Loucy (cell line): ENCODE results near the gene PEBP1.

Experiments used
- H2AFZ ChIP-seq: fragments of 200-600 bp; sonication (generic); 2 replicates; pipeline ENCODE4 v1.6.0; 2016; ENCODE audit warnings: antibody characterized with exemption, mild to moderate bottlenecking, low read length, moderate library complexity
- H3F3A ChIP-seq: fragments of 200-600 bp; 2 replicates; pipeline ENCODE4 v1.6.0; 2016; ENCODE audit warnings: antibody characterized with exemption, low read depth, mild to moderate bottlenecking
- H3K27me3 ChIP-seq: fragments of 200-600 bp; sonication (generic); 2 replicates; pipeline ENCODE4 v1.6.1; 2014; ENCODE audit warnings: low read length, mild to moderate bottlenecking; ENCODE audit not compliant: insufficient read depth, poor library complexity, severe bottlenecking
- H3K36me3 ChIP-seq: fragments of 200-600 bp; sonication (generic); 2 replicates; pipeline ENCODE4 v1.6.1; 2016; ENCODE audit warnings: low read length; ENCODE audit not compliant: insufficient read depth
- H3K4me1 ChIP-seq: fragments of 200-600 bp; sonication (generic); 2 replicates; pipeline ENCODE4 v1.5.1; 2014; ENCODE audit warnings: low read length, mild to moderate bottlenecking; ENCODE audit not compliant: insufficient read depth, poor library complexity, severe bottlenecking
- H3K4me2 ChIP-seq: fragments of 200-600 bp; sonication (generic); 2 replicates; pipeline ENCODE4 v1.6.0; 2014; ENCODE audit warnings: antibody characterized with exemption, low read length, low read depth, mild to moderate bottlenecking; ENCODE audit not compliant: poor library complexity, severe bottlenecking
- H3K4me3 ChIP-seq: fragments of 200-600 bp; sonication (generic); 2 replicates; pipeline ENCODE4 v1.5.1; 2014; ENCODE audit warnings: low read length, mild to moderate bottlenecking, mixed read lengths; ENCODE audit not compliant: poor library complexity, severe bottlenecking
- H3K79me2 ChIP-seq: fragments of 200-600 bp; sonication (generic); 2 replicates; pipeline ENCODE4 v1.6.1; 2014; ENCODE audit warnings: low read length; ENCODE audit not compliant: insufficient read depth
- H3K9ac ChIP-seq: fragments of 200-600 bp; sonication (generic); 2 replicates; pipeline ENCODE4 v1.6.0; 2014; ENCODE audit warnings: mild to moderate bottlenecking, low read depth, low read length, moderate library complexity; ENCODE audit not compliant: poor library complexity, severe bottlenecking
- H3K9me2 ChIP-seq: fragments of 200-600 bp; sonication (generic); replicated peaks from 2 replicates; pipeline ENCODE4 v1.6.1; 2016; ENCODE audit warnings: low read depth, low read length, mixed read lengths
- H3K9me3 ChIP-seq: fragments of 200-600 bp; sonication (generic); 2 replicates; pipeline ENCODE4 v1.6.1; 2014; ENCODE audit warnings: mild to moderate bottlenecking, antibody characterized with exemption, low read length, low read depth; ENCODE audit not compliant: insufficient read depth
- H4K20me1 ChIP-seq: fragments of 200-600 bp; sonication (generic); 2 replicates; pipeline ENCODE4 v1.6.0; 2014; ENCODE audit warnings: antibody characterized with exemption, low read length, mild to moderate bottlenecking; ENCODE audit not compliant: insufficient read depth, poor library complexity, severe bottlenecking
- CTCF ChIP-seq: fragments of 200-600 bp; sonication (generic); conservative IDR thresholded peaks from 2 replicates; pipeline ENCODE4 v1.5.1; 2014; ENCODE audit warnings: mild to moderate bottlenecking, antibody characterized with exemption, low read length
- EZH2phosphoT487 ChIP-seq: fragments of 200-600 bp; IDR thresholded peaks from 2 replicates; pipeline ENCODE4 v1.6.1; 2018; ENCODE audit warnings: antibody characterized with exemption, mild to moderate bottlenecking, moderate library complexity, borderline replicate concordance

PEBP1 gene

GRCh38 chr12:118164798-118165486 is 29.0 kb downstream of the PEBP1 start:
- H3K27me3 ChIP-seq, result no peaks in the 10 kb centered on the region
- no peak overlapping the region for H3K4me3 ChIP-seq
- TF ChIP-seq CTCF (peak; percentile 62), EZH2phosphoT487 (no peak)
- no peaks in the 10 kb centered on the region for H3K79me2 ChIP-seq
- no peaks in the 10 kb centered on the region for H3K4me1 ChIP-seq
- no peaks in the 10 kb centered on the region for H3K9me3 ChIP-seq
- peaks cover 74% of the 10 kb centered on the region; the same call in 1 of the 2 replicates for H3K36me3 ChIP-seq
- H2AFZ ChIP-seq, result no peak overlapping the region
- H3K9me2 ChIP-seq, result no peaks in the 10 kb centered on the region
- H4K20me1 ChIP-seq, result no peaks in the 10 kb centered on the region
- no peak overlapping the region for H3K9ac ChIP-seq
- H3K4me2 ChIP-seq, result no peak overlapping the region
- H3F3A ChIP-seq, result no peaks in the 10 kb centered on the region; the same call in 1 of the 2 replicates

GRCh38 chr12:118166946-118167345 is 31.0 kb downstream of the PEBP1 start:
- Histone ChIP-seq H3K4me2 (no peak overlapping the region), H3K4me1 (no peaks in the 10 kb centered on the region), H3K9me2 (no peaks in the 10 kb centered on the region), H3K79me2 (no peaks in the 10 kb centered on the region), H3K9ac (no peak overlapping the region), H3K9me3 (no peaks in the 10 kb centered on the region), H4K20me1 (no peaks in the 10 kb centered on the region), H3K4me3 (no peak overlapping the region), H3K27me3 (no peaks in the 10 kb centered on the region), H2AFZ (no peak overlapping the region), H3K36me3 (peaks cover 74% of the 10 kb centered on the region), H3F3A (no peaks in the 10 kb centered on the region; the same call in 1 of the 2 replicates)
- TF ChIP-seq EZH2phosphoT487 (no peak), CTCF (no peak)

- no peaks in the 10 kb centered on the region for H3K79me2 ChIP-seq
These were observed 40.0 kb downstream of the PEBP1 start for GRCh38 chr12:118175823-118176447.

More at GRCh38 chr12:118175823-118176447, 40.0 kb downstream of the PEBP1 start:
- H3K9me2 ChIP-seq, result no peaks in the 10 kb centered on the region
- no peaks in the 10 kb centered on the region for H3K9me3 ChIP-seq
- peaks cover 86% of the 10 kb centered on the region for H3K36me3 ChIP-seq
- H4K20me1 ChIP-seq, result no peaks in the 10 kb centered on the region
- H3K4me1 ChIP-seq, result no peaks in the 10 kb centered on the region
- H3K9ac ChIP-seq, result no peak overlapping the region
- H3F3A ChIP-seq, result no peaks in the 10 kb centered on the region
- H3K4me2 ChIP-seq, result no peak overlapping the region
- no peaks in the 10 kb centered on the region for H3K27me3 ChIP-seq
- H2AFZ ChIP-seq, result no peak overlapping the region
- TF ChIP-seq EZH2phosphoT487 (no peak), CTCF (no peak)
- H3K4me3 ChIP-seq, result no peak overlapping the region
